ENCODE results near the gene MINPP1.

MINPP1 gene

DNA sequence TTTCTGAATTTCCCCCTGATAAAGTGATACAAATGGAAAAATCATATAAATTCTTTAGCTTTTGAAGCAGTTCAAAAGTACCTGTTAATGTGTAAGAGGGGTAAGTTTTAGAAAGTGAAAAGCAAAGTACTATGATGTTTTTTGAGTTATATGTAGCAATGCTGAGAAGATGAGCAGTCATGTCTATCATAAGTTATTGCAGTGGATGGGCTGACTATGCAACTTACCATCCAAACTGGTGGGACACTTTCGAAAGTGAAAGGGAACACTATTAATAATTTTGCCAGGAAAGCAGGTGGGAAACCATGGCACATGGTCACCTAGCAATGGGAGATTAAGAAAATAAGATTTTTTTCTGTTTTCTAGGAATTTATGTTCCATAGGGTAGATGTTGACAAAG lies 4.1 kb downstream of the MINPP1 start:
- DNase-seq (ENCODE audit: low read depth in 2 of 2), result no peak
- H3K4me3 ChIP-seq (replicated peaks in 1 of 2; ENCODE audit: low read depth in 2 of 2, low read length in 2 of 2), result no peak overlapping the region
- TF ChIP-seq, protein P1, sequence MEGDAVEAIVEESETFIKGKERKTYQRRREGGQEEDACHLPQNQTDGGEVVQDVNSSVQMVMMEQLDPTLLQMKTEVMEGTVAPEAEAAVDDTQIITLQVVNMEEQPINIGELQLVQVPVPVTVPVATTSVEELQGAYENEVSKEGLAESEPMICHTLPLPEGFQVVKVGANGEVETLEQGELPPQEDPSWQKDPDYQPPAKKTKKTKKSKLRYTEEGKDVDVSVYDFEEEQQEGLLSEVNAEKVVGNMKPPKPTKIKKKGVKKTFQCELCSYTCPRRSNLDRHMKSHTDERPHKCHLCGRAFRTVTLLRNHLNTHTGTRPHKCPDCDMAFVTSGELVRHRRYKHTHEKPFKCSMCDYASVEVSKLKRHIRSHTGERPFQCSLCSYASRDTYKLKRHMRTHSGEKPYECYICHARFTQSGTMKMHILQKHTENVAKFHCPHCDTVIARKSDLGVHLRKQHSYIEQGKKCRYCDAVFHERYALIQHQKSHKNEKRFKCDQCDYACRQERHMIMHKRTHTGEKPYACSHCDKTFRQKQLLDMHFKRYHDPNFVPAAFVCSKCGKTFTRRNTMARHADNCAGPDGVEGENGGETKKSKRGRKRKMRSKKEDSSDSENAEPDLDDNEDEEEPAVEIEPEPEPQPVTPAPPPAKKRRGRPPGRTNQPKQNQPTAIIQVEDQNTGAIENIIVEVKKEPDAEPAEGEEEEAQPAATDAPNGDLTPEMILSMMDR (IDR thresholded peaks at IDR 0.05; ENCODE audit: low read depth, low read length), result no peak

DNA sequence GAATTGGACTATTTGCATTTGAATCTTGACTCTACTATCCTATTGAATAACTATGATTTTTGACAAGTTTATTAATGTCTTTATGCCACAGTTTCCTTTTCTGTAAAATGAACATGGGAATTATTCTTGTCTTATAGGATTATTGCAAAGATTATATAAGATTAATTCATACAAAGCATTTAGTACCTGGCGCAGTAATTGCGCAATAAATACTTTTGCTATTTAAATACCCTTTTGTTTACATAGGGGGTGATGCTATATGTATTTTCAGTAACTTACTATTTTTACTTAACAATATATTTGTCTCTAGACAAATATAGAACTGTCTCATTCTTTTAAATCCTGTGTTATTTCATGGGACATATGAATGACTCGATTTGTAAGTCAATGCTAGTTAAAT lies 5.3 kb downstream of the MINPP1 start:
- no peak overlapping the region for H3K4me3 ChIP-seq (replicated peaks in 1 of 2; ENCODE audit: low read depth in 2 of 2, low read length in 2 of 2)
- TF ChIP-seq, protein P1 (IDR thresholded peaks at IDR 0.05; ENCODE audit: low read depth, low read length), result no peak
- DNase-seq (ENCODE audit: low read depth in 2 of 2), result no peak

DNA sequence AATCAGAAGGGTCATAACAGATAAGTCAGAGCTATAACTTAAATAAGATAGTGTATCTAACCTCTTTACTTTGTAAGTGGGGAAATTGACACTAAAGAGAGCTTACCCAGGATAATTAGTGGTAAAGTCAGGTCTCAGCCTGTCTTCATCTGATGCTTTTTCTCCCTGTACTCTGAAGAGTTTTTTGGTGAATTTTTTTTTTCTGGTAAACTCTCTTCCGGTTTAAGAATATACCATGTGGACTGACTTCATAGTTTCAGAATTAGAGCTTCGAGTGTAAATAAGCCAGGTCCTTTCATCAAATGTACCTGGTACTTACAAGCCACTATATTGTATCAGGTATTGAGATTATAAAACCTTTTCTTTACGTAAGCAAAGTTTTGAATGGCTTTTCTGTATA lies 6.8 kb downstream of the MINPP1 start:
- TF ChIP-seq, protein P1 (IDR thresholded peaks at IDR 0.05; ENCODE audit: low read depth, low read length), result no peak
- H3K4me3 ChIP-seq (replicated peaks in 1 of 2; ENCODE audit: low read depth in 2 of 2, low read length in 2 of 2), result no peak overlapping the region
- no peak for DNase-seq (ENCODE audit: low read depth in 2 of 2)

DNA sequence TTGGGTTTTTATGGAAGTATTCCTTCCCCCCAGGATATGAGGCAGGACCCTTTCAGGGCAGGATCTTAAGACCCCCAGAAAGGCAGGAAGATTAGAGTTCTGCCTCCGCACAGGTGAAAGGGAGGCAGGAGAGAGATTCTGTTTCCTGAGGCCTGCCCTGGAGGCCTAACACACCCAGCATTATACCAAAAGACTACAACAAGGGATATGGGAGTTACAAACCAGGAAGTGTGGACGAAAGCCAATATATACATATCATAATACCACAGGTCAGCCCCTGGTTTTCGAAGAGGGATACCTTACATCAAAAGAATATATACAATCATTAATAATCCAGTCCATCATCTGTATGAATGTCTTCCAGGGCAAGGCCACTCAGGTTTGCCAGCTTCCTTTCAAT lies 14.2 kb downstream of the MINPP1 start:
- TF ChIP-seq, protein P1 (IDR thresholded peaks at IDR 0.05; ENCODE audit: low read depth, low read length), result no peak
- no peak overlapping the region for H3K4me3 ChIP-seq (replicated peaks in 1 of 2; ENCODE audit: low read depth in 2 of 2, low read length in 2 of 2)
- no peak for DNase-seq (ENCODE audit: low read depth in 2 of 2)

DNA sequence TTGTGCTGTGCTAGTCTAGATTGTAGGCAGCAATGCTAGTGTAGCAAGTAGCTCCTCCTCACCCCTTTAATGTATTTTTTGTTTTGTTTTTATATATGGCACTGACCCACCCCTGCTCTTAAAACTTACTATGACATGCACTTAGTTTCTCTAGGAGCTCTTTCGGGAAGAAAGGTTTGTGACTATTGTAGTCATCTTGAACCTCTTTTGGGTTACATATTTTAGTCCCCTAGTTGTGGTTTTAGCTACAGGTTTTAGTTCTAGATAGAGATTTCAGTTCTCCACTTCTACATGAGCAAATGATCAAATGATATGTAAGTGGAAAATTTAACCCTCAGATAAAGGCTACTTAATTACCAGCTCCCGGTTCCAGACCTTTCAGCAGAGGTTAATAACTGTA lies 14.9 kb downstream of the MINPP1 start:
- no peak for DNase-seq (ENCODE audit: low read depth in 2 of 2)
- TF ChIP-seq, protein P1 (IDR thresholded peaks at IDR 0.05; ENCODE audit: low read depth, low read length), result no peak
- no peak overlapping the region for H3K4me3 ChIP-seq (replicated peaks in 1 of 2; ENCODE audit: low read depth in 2 of 2, low read length in 2 of 2)

DNA sequence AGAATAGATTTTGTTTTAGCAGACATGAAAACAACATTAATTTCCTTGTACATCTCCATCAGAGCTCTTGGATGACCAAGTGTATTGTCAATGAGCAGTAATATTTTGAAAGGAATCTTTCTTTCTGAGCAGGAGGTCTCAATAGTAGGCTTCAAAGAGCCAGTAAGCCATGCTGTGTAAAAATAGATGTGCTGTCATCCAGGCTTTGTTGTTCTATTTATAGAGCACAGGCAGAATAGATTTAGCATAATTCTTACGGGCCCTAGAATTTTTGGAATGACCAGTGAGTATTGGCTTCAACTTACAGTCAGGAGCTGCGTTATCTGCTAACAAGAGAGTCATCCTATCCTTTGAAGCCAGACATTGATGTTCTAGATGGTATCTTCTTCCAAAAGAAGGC lies 19.0 kb downstream of the MINPP1 start:
- H3K4me3 ChIP-seq (replicated peaks in 1 of 2; ENCODE audit: low read depth in 2 of 2, low read length in 2 of 2), result no peak overlapping the region
- TF ChIP-seq, protein P1 (IDR thresholded peaks at IDR 0.05; ENCODE audit: low read depth, low read length), result no peak
- DNase-seq (ENCODE audit: low read depth in 2 of 2), result peak in 1 of 2 donors; percentile 29

DNA sequence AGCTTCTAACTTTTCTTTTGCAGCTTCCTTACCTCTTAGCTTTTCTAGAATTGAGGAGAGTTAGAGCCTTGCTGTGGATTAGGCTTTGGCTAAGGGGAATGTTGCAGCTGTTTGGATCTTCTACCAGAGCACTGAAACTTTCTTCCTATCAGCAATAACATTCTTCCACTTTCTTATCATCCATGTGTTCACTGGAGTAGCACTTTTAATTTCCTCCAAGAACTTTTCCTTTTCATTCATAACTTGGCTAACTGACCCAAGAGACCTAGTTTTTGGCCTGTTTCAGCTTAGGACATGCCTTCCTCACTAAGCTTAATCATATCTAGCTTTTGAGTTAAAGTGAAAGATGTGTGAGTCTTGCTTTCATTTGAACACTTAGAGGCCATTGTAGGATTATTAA lies 19.6 kb downstream of the MINPP1 start:
- no peak overlapping the region for H3K4me3 ChIP-seq (replicated peaks in 1 of 2; ENCODE audit: low read depth in 2 of 2, low read length in 2 of 2)
- TF ChIP-seq, protein P1 (IDR thresholded peaks at IDR 0.05; ENCODE audit: low read depth, low read length), result no peak
- peak in 1 of 2 donors; percentile 40 for DNase-seq (ENCODE audit: low read depth in 2 of 2)
